ENCODE results near the gene ZKSCAN8. TPM values are rescaled to one million over a fixed set of nuclear protein-coding genes. Genes with fewer than 3 reads are reported as not detected.

The ZKSCAN8 gene
- total RNA-seq, 1 experiment from 2014 or later, result 27.5 TPM

- peak overlapping the region; percentile 91 for H3K4me3 Mint-ChIP-seq (ENCODE audit: low read depth, unreplicated experiment)
- CTCF ChIA-PET, result interaction anchor here (0.6 to 2.4 kb wide), 2 partner anchors 215 to 449 kb away, joined by 4 to 10 read pairs; no protein-coding TSS in a partner anchor
- no TSS peak for BruUV-seq (replicated peaks)
- no peak for DNase-seq
- TF ChIP-seq CTCF (IDR thresholded peaks at IDR 0.05; ENCODE audit: unreplicated experiment), result no peak
- peaks cover 43% of the 10 kb centered on the region for H3K4me1 Mint-ChIP-seq (ENCODE audit: low read depth, unreplicated experiment)
- intact Hi-C loops (cut with micrococcal nuclease; ENCODE audit: unreplicated experiment), result loop anchor here (1.0 to 2.0 kb wide), 4 partner anchors 16 to 112 kb away; partner anchors contain the start of genes ZKSCAN4, ZSCAN16 and ZSCAN9
- peaks cover 57% of the 10 kb centered on the region for H3K36me3 Mint-ChIP-seq (ENCODE audit: insufficient read depth, unreplicated experiment)
- no peaks in the 10 kb centered on the region for H3K9me3 Mint-ChIP-seq (ENCODE audit: low read depth, unreplicated experiment)
- H3K27me3 Mint-ChIP-seq (ENCODE audit: unreplicated experiment), result no peaks in the 10 kb centered on the region
- H3K27ac Mint-ChIP-seq (ENCODE audit: unreplicated experiment), result no peak overlapping the region
Observed at GRCh38 chr6:28140616-28141015, 1.1 kb upstream of the ZKSCAN8 start.

DNA sequence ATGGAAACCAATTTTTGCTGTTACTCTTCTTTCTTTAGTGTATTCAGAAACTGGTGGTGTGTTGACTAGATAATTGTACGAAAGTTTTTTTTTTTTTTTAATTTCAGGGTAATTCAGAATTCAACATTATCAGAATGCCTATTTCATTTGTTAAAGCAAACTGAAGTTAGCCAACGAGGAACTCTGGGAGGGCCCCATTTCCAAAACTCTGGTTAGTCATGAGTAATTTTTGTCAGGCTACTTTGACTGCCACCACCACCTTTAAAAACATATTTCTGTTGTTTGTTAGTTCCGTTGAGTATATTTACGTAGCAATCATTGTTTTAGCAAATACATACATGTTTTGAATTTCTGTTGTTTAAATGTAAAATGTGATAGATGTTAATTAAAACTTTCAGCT, 763 bp downstream of the ZKSCAN8 start:
- intact Hi-C loops (cut with micrococcal nuclease; ENCODE audit: unreplicated experiment), result no loop called here
- H3K4me3 Mint-ChIP-seq (ENCODE audit: low read depth, unreplicated experiment), result peak overlapping the region; percentile 91
- no peaks in the 10 kb centered on the region for H3K27me3 Mint-ChIP-seq (ENCODE audit: unreplicated experiment)
- TF ChIP-seq CTCF (IDR thresholded peaks at IDR 0.05; ENCODE audit: unreplicated experiment), result no peak
- no peaks in the 10 kb centered on the region for H3K9me3 Mint-ChIP-seq (ENCODE audit: low read depth, unreplicated experiment)
- no TSS peak for BruUV-seq (replicated peaks)
- no peak for DNase-seq
- CTCF ChIA-PET, result interaction anchor here (1.4 to 2.4 kb wide), 2 partner anchors 110 to 214 kb away, joined by 5 to 10 read pairs; partner anchors contain the start of gene ZKSCAN4
- H3K4me1 Mint-ChIP-seq (ENCODE audit: low read depth, unreplicated experiment), result peaks cover 38% of the 10 kb centered on the region
- H3K27ac Mint-ChIP-seq (ENCODE audit: unreplicated experiment), result peak overlapping the region; percentile 75
- H3K36me3 Mint-ChIP-seq (ENCODE audit: insufficient read depth, unreplicated experiment), result peaks cover 39% of the 10 kb centered on the region

DNA sequence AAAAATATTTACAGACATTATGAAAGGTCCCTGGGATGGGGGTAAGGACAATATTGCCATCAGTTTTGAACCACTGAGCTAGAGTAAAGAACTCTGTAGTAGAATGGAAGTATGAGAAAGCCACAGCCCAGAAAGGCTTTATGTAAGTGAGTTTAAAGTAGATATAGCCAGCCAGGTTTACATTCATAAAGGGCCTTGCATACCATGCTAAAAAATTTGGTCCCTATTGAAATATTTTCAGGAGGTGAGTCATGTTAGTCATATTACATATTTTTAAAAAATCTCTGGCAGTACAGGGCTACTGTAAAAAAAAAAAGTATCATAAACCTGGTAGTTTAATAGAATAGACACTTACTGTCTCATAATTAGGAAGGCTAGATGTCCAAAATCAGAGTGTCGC, 3.5 kb downstream of the ZKSCAN8 start:
- Mint-ChIP-seq H3K9me3 (ENCODE audit: low read depth, unreplicated experiment) (no peaks in the 10 kb centered on the region), H3K27me3 (ENCODE audit: unreplicated experiment) (no peaks in the 10 kb centered on the region), H3K36me3 (ENCODE audit: insufficient read depth, unreplicated experiment) (peaks cover 40% of the 10 kb centered on the region), H3K27ac (ENCODE audit: unreplicated experiment) (no peak overlapping the region), H3K4me3 (ENCODE audit: low read depth, unreplicated experiment) (no peak overlapping the region), H3K4me1 (ENCODE audit: low read depth, unreplicated experiment) (peaks cover 24% of the 10 kb centered on the region)
- CTCF ChIA-PET, result no interaction called here
- DNase-seq, result no peak
- BruUV-seq (replicated peaks), result no TSS peak
- intact Hi-C loops (cut with micrococcal nuclease; ENCODE audit: unreplicated experiment), result no loop called here
- TF ChIP-seq CTCF (IDR thresholded peaks at IDR 0.05; ENCODE audit: unreplicated experiment), result no peak

GRCh38 chr6:28152531-28152930, 10.8 kb downstream of the ZKSCAN8 start:
- H3K4me3 Mint-ChIP-seq (ENCODE audit: low read depth, unreplicated experiment), result no peak overlapping the region
- DNase-seq, result no peak
- H3K27me3 Mint-ChIP-seq (ENCODE audit: unreplicated experiment), result no peaks in the 10 kb centered on the region
- no peak for TF ChIP-seq CTCF (IDR thresholded peaks at IDR 0.05; ENCODE audit: unreplicated experiment)
- CTCF ChIA-PET, result no interaction called here
- intact Hi-C loops (cut with micrococcal nuclease; ENCODE audit: unreplicated experiment), result no loop called here
- H3K9me3 Mint-ChIP-seq (ENCODE audit: low read depth, unreplicated experiment), result peaks cover 12% of the 10 kb centered on the region
- no peaks in the 10 kb centered on the region for H3K4me1 Mint-ChIP-seq (ENCODE audit: low read depth, unreplicated experiment)
- BruUV-seq (replicated peaks), result no TSS peak
- peaks cover 26% of the 10 kb centered on the region for H3K36me3 Mint-ChIP-seq (ENCODE audit: insufficient read depth, unreplicated experiment)
- no peak overlapping the region for H3K27ac Mint-ChIP-seq (ENCODE audit: unreplicated experiment)
